ENCODE measurements around the gene C16orf78. TPM values are rescaled to one million over a fixed set of nuclear protein-coding genes. Genes with fewer than 3 reads are reported as not detected.

C16orf78 gene
- total RNA-seq, 1 experiment from 2014 or later, result not detected

DNA sequence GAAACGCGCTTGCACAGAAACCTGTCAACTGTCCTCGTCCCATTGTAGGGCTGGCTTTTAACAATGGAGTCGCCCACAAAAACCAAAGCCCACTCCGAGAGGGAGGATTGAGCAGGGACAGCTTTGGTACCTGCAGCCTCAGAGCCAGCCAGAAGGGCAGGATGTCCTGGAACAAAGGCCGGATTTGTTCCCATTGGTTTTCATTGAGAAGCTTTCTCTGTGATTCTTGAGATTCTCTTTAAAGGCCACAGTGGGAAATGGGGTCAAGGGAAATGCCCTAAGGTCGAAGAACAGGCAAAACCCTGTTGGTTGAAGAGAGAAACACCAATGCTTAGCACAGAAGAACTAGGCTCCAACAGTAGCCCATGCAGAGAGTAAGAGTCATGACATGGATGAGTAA is 65.4 kb downstream of the C16orf78 start (continued):
- TF ChIP-seq, protein P1, sequence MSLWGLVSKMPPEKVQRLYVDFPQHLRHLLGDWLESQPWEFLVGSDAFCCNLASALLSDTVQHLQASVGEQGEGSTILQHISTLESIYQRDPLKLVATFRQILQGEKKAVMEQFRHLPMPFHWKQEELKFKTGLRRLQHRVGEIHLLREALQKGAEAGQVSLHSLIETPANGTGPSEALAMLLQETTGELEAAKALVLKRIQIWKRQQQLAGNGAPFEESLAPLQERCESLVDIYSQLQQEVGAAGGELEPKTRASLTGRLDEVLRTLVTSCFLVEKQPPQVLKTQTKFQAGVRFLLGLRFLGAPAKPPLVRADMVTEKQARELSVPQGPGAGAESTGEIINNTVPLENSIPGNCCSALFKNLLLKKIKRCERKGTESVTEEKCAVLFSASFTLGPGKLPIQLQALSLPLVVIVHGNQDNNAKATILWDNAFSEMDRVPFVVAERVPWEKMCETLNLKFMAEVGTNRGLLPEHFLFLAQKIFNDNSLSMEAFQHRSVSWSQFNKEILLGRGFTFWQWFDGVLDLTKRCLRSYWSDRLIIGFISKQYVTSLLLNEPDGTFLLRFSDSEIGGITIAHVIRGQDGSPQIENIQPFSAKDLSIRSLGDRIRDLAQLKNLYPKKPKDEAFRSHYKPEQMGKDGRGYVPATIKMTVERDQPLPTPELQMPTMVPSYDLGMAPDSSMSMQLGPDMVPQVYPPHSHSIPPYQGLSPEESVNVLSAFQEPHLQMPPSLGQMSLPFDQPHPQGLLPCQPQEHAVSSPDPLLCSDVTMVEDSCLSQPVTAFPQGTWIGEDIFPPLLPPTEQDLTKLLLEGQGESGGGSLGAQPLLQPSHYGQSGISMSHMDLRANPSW (CRISPR knock-in tag; conservative IDR thresholded peaks at IDR 0.05; ENCODE audit: low read depth), result no peak
- TF ChIP-seq TEAD4 (CRISPR knock-in tag; IDR thresholded peaks at IDR 0.05), result no peak

DNA sequence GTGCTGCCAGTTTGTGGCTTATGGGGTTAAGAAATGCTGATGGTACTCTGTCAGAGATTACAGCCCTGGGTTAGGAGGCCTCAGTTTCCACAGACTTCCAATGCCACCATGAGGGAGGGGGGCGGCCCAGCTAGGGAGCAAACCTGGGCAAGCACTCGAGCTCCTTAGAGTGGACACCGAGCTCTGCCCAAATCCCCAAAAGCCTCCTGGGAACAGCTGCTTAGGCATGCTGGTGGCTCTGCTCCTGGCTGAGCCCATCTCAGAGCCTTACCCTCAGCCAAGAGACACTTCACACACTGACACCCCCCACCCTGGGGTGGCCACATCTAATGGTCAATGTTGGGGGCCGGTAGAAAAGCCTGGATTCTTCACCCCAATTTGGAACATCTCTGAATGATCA is 66.1 kb downstream of the C16orf78 start:
- H3K27ac Mint-ChIP-seq, result no peak overlapping the region
- no peak for DNase-seq (ENCODE audit: low spot score)
- CTCF ChIA-PET, result interaction anchor here (1.0 to 3.2 kb wide), 3 partner anchors 11 to 518 kb away, joined by 3 to 9 read pairs (median 3); no protein-coding TSS in a partner anchor
- no peak overlapping the region for H3K4me3 Mint-ChIP-seq
- H3K27me3 Mint-ChIP-seq (ENCODE audit: low read depth), result no peaks in the 10 kb centered on the region
- H3K36me3 Mint-ChIP-seq, result no peaks in the 10 kb centered on the region
- peaks cover 36% of the 10 kb centered on the region for H3K4me1 Mint-ChIP-seq
- no peak for ATAC-seq
- no peaks in the 10 kb centered on the region for H3K9me3 Mint-ChIP-seq
- TF ChIP-seq, protein P2, sequence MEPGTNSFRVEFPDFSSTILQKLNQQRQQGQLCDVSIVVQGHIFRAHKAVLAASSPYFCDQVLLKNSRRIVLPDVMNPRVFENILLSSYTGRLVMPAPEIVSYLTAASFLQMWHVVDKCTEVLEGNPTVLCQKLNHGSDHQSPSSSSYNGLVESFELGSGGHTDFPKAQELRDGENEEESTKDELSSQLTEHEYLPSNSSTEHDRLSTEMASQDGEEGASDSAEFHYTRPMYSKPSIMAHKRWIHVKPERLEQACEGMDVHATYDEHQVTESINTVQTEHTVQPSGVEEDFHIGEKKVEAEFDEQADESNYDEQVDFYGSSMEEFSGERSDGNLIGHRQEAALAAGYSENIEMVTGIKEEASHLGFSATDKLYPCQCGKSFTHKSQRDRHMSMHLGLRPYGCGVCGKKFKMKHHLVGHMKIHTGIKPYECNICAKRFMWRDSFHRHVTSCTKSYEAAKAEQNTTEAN (CRISPR knock-in tag; IDR thresholded peaks at IDR 0.05), result no peak
- no peak for TF ChIP-seq RELA (CRISPR knock-in tag; IDR thresholded peaks at IDR 0.05; ENCODE audit: borderline replicate concordance)
- TF ChIP-seq MYBL2 (CRISPR knock-in tag; IDR thresholded peaks at IDR 0.05), result no peak
- no peak for TF ChIP-seq FOXK1 (CRISPR knock-in tag; IDR thresholded peaks at IDR 0.05)
- no peak for TF ChIP-seq GTF2I (CRISPR knock-in tag; conservative IDR thresholded peaks at IDR 0.05)
- no peak for TF ChIP-seq SMAD3 (CRISPR knock-in tag; IDR thresholded peaks at IDR 0.05; ENCODE audit: borderline replicate concordance)
- TF ChIP-seq, protein P3, sequence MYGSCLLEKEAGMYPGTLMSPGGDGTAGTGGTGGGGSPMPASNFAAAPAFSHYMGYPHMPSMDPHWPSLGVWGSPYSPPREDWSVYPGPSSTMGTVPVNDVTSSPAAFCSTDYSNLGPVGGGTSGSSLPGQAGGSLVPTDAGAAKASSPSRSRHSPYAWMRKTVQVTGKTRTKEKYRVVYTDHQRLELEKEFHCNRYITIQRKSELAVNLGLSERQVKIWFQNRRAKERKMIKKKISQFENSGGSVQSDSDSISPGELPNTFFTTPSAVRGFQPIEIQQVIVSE (CRISPR knock-in tag; IDR thresholded peaks at IDR 0.05; ENCODE audit: borderline replicate concordance), result no peak
- no peak for TF ChIP-seq CREM (CRISPR knock-in tag; IDR thresholded peaks at IDR 0.05)
- TF ChIP-seq, protein P4, sequence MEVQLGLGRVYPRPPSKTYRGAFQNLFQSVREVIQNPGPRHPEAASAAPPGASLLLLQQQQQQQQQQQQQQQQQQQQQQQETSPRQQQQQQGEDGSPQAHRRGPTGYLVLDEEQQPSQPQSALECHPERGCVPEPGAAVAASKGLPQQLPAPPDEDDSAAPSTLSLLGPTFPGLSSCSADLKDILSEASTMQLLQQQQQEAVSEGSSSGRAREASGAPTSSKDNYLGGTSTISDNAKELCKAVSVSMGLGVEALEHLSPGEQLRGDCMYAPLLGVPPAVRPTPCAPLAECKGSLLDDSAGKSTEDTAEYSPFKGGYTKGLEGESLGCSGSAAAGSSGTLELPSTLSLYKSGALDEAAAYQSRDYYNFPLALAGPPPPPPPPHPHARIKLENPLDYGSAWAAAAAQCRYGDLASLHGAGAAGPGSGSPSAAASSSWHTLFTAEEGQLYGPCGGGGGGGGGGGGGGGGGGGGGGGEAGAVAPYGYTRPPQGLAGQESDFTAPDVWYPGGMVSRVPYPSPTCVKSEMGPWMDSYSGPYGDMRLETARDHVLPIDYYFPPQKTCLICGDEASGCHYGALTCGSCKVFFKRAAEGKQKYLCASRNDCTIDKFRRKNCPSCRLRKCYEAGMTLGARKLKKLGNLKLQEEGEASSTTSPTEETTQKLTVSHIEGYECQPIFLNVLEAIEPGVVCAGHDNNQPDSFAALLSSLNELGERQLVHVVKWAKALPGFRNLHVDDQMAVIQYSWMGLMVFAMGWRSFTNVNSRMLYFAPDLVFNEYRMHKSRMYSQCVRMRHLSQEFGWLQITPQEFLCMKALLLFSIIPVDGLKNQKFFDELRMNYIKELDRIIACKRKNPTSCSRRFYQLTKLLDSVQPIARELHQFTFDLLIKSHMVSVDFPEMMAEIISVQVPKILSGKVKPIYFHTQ (CRISPR knock-in tag; IDR thresholded peaks at IDR 0.05), result no peak
- no peak for TF ChIP-seq MXD4 (CRISPR knock-in tag; IDR thresholded peaks at IDR 0.05; ENCODE audit: borderline replicate concordance)
- TF ChIP-seq, protein P5, sequence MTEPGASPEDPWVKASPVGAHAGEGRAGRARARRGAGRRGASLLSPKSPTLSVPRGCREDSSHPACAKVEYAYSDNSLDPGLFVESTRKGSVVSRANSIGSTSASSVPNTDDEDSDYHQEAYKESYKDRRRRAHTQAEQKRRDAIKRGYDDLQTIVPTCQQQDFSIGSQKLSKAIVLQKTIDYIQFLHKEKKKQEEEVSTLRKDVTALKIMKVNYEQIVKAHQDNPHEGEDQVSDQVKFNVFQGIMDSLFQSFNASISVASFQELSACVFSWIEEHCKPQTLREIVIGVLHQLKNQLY (CRISPR knock-in tag; IDR thresholded peaks at IDR 0.05), result no peak
- no peak for TF ChIP-seq ZNF317 (CRISPR knock-in tag; IDR thresholded peaks at IDR 0.05; ENCODE audit: borderline replicate concordance, low read depth)
- no peak for TF ChIP-seq SP1 (CRISPR knock-in tag; conservative IDR thresholded peaks at IDR 0.05)
- no peak for TF ChIP-seq KAT7 (CRISPR knock-in tag; IDR thresholded peaks at IDR 0.05; ENCODE audit: borderline replicate concordance)
- no peak for TF ChIP-seq ZNF671 (CRISPR knock-in tag; IDR thresholded peaks at IDR 0.05)
- TF ChIP-seq, protein P6, sequence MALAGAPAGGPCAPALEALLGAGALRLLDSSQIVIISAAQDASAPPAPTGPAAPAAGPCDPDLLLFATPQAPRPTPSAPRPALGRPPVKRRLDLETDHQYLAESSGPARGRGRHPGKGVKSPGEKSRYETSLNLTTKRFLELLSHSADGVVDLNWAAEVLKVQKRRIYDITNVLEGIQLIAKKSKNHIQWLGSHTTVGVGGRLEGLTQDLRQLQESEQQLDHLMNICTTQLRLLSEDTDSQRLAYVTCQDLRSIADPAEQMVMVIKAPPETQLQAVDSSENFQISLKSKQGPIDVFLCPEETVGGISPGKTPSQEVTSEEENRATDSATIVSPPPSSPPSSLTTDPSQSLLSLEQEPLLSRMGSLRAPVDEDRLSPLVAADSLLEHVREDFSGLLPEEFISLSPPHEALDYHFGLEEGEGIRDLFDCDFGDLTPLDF (CRISPR knock-in tag; IDR thresholded peaks at IDR 0.05), result no peak
- no peak for TF ChIP-seq ZNF423 (CRISPR knock-in tag; IDR thresholded peaks at IDR 0.05)
- TF ChIP-seq, protein P7, sequence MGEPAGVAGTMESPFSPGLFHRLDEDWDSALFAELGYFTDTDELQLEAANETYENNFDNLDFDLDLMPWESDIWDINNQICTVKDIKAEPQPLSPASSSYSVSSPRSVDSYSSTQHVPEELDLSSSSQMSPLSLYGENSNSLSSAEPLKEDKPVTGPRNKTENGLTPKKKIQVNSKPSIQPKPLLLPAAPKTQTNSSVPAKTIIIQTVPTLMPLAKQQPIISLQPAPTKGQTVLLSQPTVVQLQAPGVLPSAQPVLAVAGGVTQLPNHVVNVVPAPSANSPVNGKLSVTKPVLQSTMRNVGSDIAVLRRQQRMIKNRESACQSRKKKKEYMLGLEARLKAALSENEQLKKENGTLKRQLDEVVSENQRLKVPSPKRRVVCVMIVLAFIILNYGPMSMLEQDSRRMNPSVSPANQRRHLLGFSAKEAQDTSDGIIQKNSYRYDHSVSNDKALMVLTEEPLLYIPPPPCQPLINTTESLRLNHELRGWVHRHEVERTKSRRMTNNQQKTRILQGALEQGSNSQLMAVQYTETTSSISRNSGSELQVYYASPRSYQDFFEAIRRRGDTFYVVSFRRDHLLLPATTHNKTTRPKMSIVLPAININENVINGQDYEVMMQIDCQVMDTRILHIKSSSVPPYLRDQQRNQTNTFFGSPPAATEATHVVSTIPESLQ (CRISPR knock-in tag; IDR thresholded peaks at IDR 0.05), result no peak
- POLR2A ChIA-PET, result no interaction called here

All from WTC11 (cell line).